ENCODE data around the gene TTL. TPM values are rescaled to one million over a fixed set of nuclear protein-coding genes. Genes with fewer than 3 reads are reported as not detected.
"Not testable (repeated sequence)": the region's sequence is repeated elsewhere in the genome, so short reads cannot be mapped to it uniquely, and the experiment has no call there.

Gene TTL
- total and polyA plus RNA-seq, 2 donors from 2014 or later: 11.1 to 23.5 TPM

GRCh38 chr2:112493858-112494648 lies 12.1 kb downstream of the TTL start:
- intact Hi-C loops (cut with DNase I): no loop called here
- no peak for FAIRE-seq
- TF ChIP-seq, protein P1, sequence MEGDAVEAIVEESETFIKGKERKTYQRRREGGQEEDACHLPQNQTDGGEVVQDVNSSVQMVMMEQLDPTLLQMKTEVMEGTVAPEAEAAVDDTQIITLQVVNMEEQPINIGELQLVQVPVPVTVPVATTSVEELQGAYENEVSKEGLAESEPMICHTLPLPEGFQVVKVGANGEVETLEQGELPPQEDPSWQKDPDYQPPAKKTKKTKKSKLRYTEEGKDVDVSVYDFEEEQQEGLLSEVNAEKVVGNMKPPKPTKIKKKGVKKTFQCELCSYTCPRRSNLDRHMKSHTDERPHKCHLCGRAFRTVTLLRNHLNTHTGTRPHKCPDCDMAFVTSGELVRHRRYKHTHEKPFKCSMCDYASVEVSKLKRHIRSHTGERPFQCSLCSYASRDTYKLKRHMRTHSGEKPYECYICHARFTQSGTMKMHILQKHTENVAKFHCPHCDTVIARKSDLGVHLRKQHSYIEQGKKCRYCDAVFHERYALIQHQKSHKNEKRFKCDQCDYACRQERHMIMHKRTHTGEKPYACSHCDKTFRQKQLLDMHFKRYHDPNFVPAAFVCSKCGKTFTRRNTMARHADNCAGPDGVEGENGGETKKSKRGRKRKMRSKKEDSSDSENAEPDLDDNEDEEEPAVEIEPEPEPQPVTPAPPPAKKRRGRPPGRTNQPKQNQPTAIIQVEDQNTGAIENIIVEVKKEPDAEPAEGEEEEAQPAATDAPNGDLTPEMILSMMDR (IDR thresholded peaks at IDR 0.05; ENCODE audit: borderline replicate concordance, extremely low read depth, insufficient read depth): no peak
- Histone ChIP-seq H3K9me3 (ENCODE audit: control insufficient read depth in 2 of 3, insufficient read depth in 1 of 3, low read length in 3 of 3) (no peaks in the 10 kb centered on the region), H3K4me3 (ENCODE audit: low read length in 3 of 3) (no peak overlapping the region), H3K36me3 (ENCODE audit: control insufficient read depth in 2 of 3, insufficient read depth in 3 of 3, low read length in 3 of 3) (peaks cover 0 to 5% (median 3%) of the 10 kb centered on the region in 3 donors), H3K9ac (ENCODE audit: low read length in 3 of 3) (no peak overlapping the region), H3K4me1 (ENCODE audit: control insufficient read depth in 2 of 3, insufficient read depth in 2 of 3, low read depth in 1 of 3, low read length in 3 of 3) (peaks cover 0 to 2% (median 0%) of the 10 kb centered on the region in 3 donors), H3K27ac (ENCODE audit: low read depth in 2 of 2, low read length in 2 of 2) (no peak overlapping the region), H3K27me3 (ENCODE audit: control insufficient read depth, insufficient read depth, low read length) (no peaks in the 10 kb centered on the region)
- peak in 1 of 5 donors; percentile 39 for DNase-seq

DNA sequence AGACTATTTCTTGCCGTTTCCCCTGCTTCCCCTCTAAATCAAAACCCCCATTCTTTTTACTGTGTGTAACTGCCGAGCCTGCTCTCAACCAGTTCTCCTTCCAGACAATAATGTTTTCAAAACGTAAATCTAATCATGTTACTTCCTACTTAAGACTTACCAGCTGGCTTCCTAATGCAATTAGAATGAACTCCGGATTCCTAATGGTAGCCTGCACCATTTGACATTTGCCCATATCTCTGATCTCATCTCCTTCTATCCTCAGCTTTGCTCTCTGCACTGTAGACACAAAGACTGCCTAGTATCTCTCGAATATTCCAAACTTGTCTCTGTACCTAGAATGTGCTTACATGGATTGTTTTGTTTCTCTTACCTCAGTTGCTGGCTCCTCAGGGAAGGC lies 12.9 kb downstream of the TTL start:
- TF ChIP-seq, protein P1 (IDR thresholded peaks at IDR 0.05; ENCODE audit: borderline replicate concordance, extremely low read depth, insufficient read depth): no peak
- Histone ChIP-seq H3K9ac (ENCODE audit: low read length in 3 of 3) (no peak overlapping the region), H3K4me1 (ENCODE audit: control insufficient read depth in 2 of 3, insufficient read depth in 2 of 3, low read depth in 1 of 3, low read length in 3 of 3) (peaks cover 0 to 2% (median 0%) of the 10 kb centered on the region in 3 donors), H3K9me3 (ENCODE audit: control insufficient read depth in 2 of 3, insufficient read depth in 1 of 3, low read length in 3 of 3) (no peaks in the 10 kb centered on the region), H3K36me3 (ENCODE audit: control insufficient read depth in 2 of 3, insufficient read depth in 3 of 3, low read length in 3 of 3) (peaks cover 0 to 5% (median 3%) of the 10 kb centered on the region in 3 donors), H3K4me3 (ENCODE audit: low read length in 3 of 3) (no peak overlapping the region), H3K27ac (ENCODE audit: low read depth in 2 of 2, low read length in 2 of 2) (no peak overlapping the region), H3K27me3 (ENCODE audit: control insufficient read depth, insufficient read depth, low read length) (no peaks in the 10 kb centered on the region)
- intact Hi-C loops (cut with DNase I): no loop called here
- FAIRE-seq (no peak), DNase-seq (peak in 2 of 5 donors; percentile 24 to 59)

DNA sequence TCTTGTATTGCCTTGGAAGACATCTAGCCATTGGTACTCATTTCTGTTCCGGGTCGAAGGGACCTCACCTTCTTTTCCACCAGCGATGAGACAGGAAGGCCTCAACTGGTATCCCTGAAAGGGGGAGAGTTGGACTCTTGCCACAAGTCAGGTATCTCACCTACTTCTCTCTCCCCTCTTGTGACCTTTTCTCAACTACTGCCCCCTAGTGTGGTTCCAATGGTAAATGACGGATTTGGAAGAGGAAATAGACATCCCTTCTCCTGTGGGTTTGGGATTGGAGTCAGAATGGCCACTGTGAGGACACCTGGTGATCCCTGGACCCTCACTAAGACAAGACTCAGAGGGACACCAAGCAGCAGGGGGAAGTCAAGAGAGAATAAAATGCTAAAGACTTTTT lies 13.9 kb downstream of the TTL start:
- DNase-seq; H3K27me3 ChIP-seq (ENCODE audit: control insufficient read depth, insufficient read depth, low read length); H3K36me3 ChIP-seq (ENCODE audit: control insufficient read depth in 2 of 3, insufficient read depth in 3 of 3, low read length in 3 of 3); H3K4me1 ChIP-seq (ENCODE audit: control insufficient read depth in 2 of 3, insufficient read depth in 2 of 3, low read depth in 1 of 3, low read length in 3 of 3); intact Hi-C loops (cut with DNase I); H3K9me3 ChIP-seq (ENCODE audit: control insufficient read depth in 2 of 3, insufficient read depth in 1 of 3, low read length in 3 of 3); H3K4me3 ChIP-seq (ENCODE audit: low read length in 3 of 3); FAIRE-seq; H3K27ac ChIP-seq (ENCODE audit: low read depth in 2 of 2, low read length in 2 of 2); H3K9ac ChIP-seq (ENCODE audit: low read length in 3 of 3): not testable (repeated sequence)

- H3K9me3 ChIP-seq (ENCODE audit: control insufficient read depth in 2 of 3, insufficient read depth in 1 of 3, low read length in 3 of 3); H3K9ac ChIP-seq (ENCODE audit: low read length in 3 of 3); intact Hi-C loops (cut with DNase I); H3K4me1 ChIP-seq (ENCODE audit: control insufficient read depth in 2 of 3, insufficient read depth in 2 of 3, low read depth in 1 of 3, low read length in 3 of 3); H3K4me3 ChIP-seq (ENCODE audit: low read length in 3 of 3); H3K27me3 ChIP-seq (ENCODE audit: control insufficient read depth, insufficient read depth, low read length); H3K36me3 ChIP-seq (ENCODE audit: control insufficient read depth in 2 of 3, insufficient read depth in 3 of 3, low read length in 3 of 3); FAIRE-seq; H3K27ac ChIP-seq (ENCODE audit: low read depth in 2 of 2, low read length in 2 of 2): not testable (repeated sequence)
- DNase-seq: peak in 3 of 5 donors; percentile 9 to 36 (median 27)
- TF ChIP-seq, protein P1 (IDR thresholded peaks at IDR 0.05; ENCODE audit: borderline replicate concordance, extremely low read depth, insufficient read depth): peak; percentile 53
These were observed 19.0 kb downstream of the TTL start for GRCh38 chr2:112500850-112501484.

GRCh38 chr2:112509239-112509998 lies 27.5 kb downstream of the TTL start:
- H3K36me3 ChIP-seq (ENCODE audit: control insufficient read depth in 2 of 3, insufficient read depth in 3 of 3, low read length in 3 of 3); H3K9me3 ChIP-seq (ENCODE audit: control insufficient read depth in 2 of 3, insufficient read depth in 1 of 3, low read length in 3 of 3); H3K4me3 ChIP-seq (ENCODE audit: low read length in 3 of 3); FAIRE-seq; DNase-seq; intact Hi-C loops (cut with DNase I); H3K9ac ChIP-seq (ENCODE audit: low read length in 3 of 3); H3K27ac ChIP-seq (ENCODE audit: low read depth in 2 of 2, low read length in 2 of 2); H3K4me1 ChIP-seq (ENCODE audit: control insufficient read depth in 2 of 3, insufficient read depth in 2 of 3, low read depth in 1 of 3, low read length in 3 of 3); H3K27me3 ChIP-seq (ENCODE audit: control insufficient read depth, insufficient read depth, low read length): not testable (repeated sequence)
